ENCODE data around the gene RRAGD. TPM values are rescaled to one million over a fixed set of nuclear protein-coding genes. Genes with fewer than 3 reads are reported as not detected.

The RRAGD gene
- total and polyA plus RNA-seq, 2 of the 13 experiments (the other 11 are each of a cell fraction or from before 2014, with no cell fraction given) = 0.35 to 0.53 TPM

- no peak; the same call in 1 of the 2 replicates for TF ChIP-seq ZNF124 (CRISPR knock-in tag; IDR thresholded peaks at IDR 0.05)
- no peak for TF ChIP-seq ZNF101 (CRISPR knock-in tag; IDR thresholded peaks at IDR 0.05; ENCODE audit: borderline replicate concordance, low read depth)
- TF ChIP-seq TP53 (CRISPR knock-in tag; conservative IDR thresholded peaks at IDR 0.05) = no peak
- 0 out of 2 replicates have a peak, but pooled peaks have one; percentile 24 for TF ChIP-seq ZNF556 (CRISPR knock-in tag; IDR thresholded peaks at IDR 0.05; ENCODE audit: borderline replicate concordance)
- 0 out of 2 replicates have a peak, but pooled peaks have one; percentile 33 for TF ChIP-seq NFYC (CRISPR knock-in tag; IDR thresholded peaks at IDR 0.05)
- TF ChIP-seq CERS6 (CRISPR knock-in tag; IDR thresholded peaks at IDR 0.05) = no peak
- no peak; the same call in 1 of the 2 replicates for TF ChIP-seq KMT2B (CRISPR knock-in tag; IDR thresholded peaks at IDR 0.05)
- peak; percentile 69; the same call in 1 of the 2 replicates for TF ChIP-seq BORCS8-MEF2B (CRISPR knock-in tag; IDR thresholded peaks at IDR 0.05)
- TF ChIP-seq ZNF34 (CRISPR knock-in tag; IDR thresholded peaks at IDR 0.05; ENCODE audit: borderline replicate concordance) = no peak; the same call in 1 of the 2 replicates
- no peak for TF ChIP-seq PREB (CRISPR knock-in tag; IDR thresholded peaks at IDR 0.05)
- TF ChIP-seq ZNF691 (CRISPR knock-in tag; IDR thresholded peaks at IDR 0.05; ENCODE audit: borderline replicate concordance, low read depth) = no peak
- peak; percentile 79; the same call in 1 of the 2 replicates for TF ChIP-seq ZNF574 (CRISPR knock-in tag; IDR thresholded peaks at IDR 0.05)
- no peak for TF ChIP-seq SRSF9 (IDR thresholded peaks at IDR 0.05; ENCODE audit: borderline replicate concordance, insufficient read depth, low read depth, low read length, poor library complexity, severe bottlenecking)
- TF ChIP-seq IKZF5 (CRISPR knock-in tag; IDR thresholded peaks at IDR 0.05) = no peak; the same call in 1 of the 2 replicates
- TF ChIP-seq THAP7 (CRISPR knock-in tag; IDR thresholded peaks at IDR 0.05) = no peak
- peak; percentile 71; the same call in 1 of the 2 replicates for TF ChIP-seq ZSCAN29 (CRISPR knock-in tag; conservative IDR thresholded peaks at IDR 0.05)
- TF ChIP-seq KDM2A (CRISPR knock-in tag; IDR thresholded peaks at IDR 0.05; ENCODE audit: borderline replicate concordance, low read depth) = 0 out of 2 replicates have a peak, but pooled peaks have one; percentile 17
- TF ChIP-seq JARID2 (CRISPR knock-in tag; IDR thresholded peaks at IDR 0.05; ENCODE audit: insufficient replicate concordance) = peak; percentile 43
- TF ChIP-seq ZNF20 (CRISPR knock-in tag; IDR thresholded peaks at IDR 0.05) = no peak
Observed at GRCh38 chr6:89352278-89353117, 59.6 kb downstream of the RRAGD start, which contains the start of gene UBE2J1 (continued).

All from HepG2 (cell line).